ENCODE data around the gene TGFB1I1.
A peak's percentile ranks its signal among the peaks of the same experiment; 100 is the strongest.

TGFB1I1 gene

DNA sequence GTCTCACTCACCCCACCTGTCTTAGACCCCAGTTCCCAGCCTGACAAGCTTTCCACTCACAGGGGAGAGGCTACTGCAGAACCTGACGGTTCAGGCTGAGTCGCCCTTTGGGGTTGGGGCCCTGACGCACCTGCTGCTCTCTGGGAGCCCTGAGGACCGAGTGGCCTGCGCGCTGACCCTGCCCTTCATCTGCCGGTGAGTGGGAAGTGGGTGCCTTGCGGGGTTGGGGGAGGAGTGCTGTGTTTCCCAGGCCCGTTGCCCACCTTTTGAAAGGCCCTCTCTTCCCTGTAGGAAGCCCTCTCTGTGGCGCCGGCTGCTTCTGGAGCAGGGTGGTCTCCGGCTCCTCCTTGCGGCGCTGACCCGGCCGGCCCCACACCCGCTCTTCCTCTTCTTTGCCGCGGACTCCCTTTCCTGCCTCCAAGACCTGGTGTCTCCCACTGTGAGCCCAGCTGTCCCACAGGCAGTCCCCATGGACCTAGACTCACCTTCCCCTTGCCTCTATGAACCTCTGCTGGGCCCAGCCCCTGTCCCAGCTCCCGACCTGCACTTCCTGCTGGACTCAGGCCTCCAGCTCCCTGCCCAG lies 6.1 kb upstream of the TGFB1I1 start:
- Histone ChIP-seq H3K18ac (ENCODE audit: low read length) (no peak overlapping the region), H2AK5ac (ENCODE audit: low read depth, low read length) (no peak overlapping the region), H3K4me2 (ENCODE audit: insufficient read depth, low read length, poor library complexity, severe bottlenecking) (no peak overlapping the region), H3K36me3 (replicated peaks in 1 of 2; ENCODE audit: control insufficient read depth in 2 of 2, insufficient read depth in 2 of 2, low read length in 2 of 2) (peaks cover 8 to 53% of the 10 kb centered on the region in 2 donors), H3K27ac (replicated peaks; ENCODE audit: low read length) (no peak overlapping the region), H3K14ac (ENCODE audit: low read length) (no peak overlapping the region), H2BK120ac (ENCODE audit: low read depth, low read length) (no peak overlapping the region), H3K27me3 (ENCODE audit: control insufficient read depth in 3 of 3, insufficient read depth in 3 of 3, low read depth in 1 of 3, low read length in 3 of 3) (no peaks in the 10 kb centered on the region), H3K9me3 (replicated peaks in 1 of 2; ENCODE audit: control insufficient read depth in 2 of 2, insufficient read depth in 1 of 2, low read depth in 1 of 2, low read length in 2 of 2) (no peaks in the 10 kb centered on the region), H3K9ac (ENCODE audit: low read depth, low read length, poor library complexity) (no peak overlapping the region), H3K23ac (ENCODE audit: low read depth, low read length, poor library complexity) (no peak overlapping the region), H4K8ac (ENCODE audit: low read depth, low read length) (no peak overlapping the region), H2AFZ (ENCODE audit: low read length) (no peak overlapping the region), H2BK12ac (ENCODE audit: low read length) (no peak overlapping the region), H3K4me3 (ENCODE audit: low read length in 2 of 2) (no peak overlapping the region), H3K4ac (ENCODE audit: low read length) (no peak overlapping the region), H4K91ac (ENCODE audit: low read depth, low read length, poor library complexity) (no peak overlapping the region), H2BK5ac (ENCODE audit: low read length) (no peak overlapping the region), H3K79me1 (ENCODE audit: low read depth, low read length) (peaks cover 4% of the 10 kb centered on the region), H2BK15ac (ENCODE audit: low read length) (no peak overlapping the region), H3K4me1 (ENCODE audit: control insufficient read depth in 2 of 2, insufficient read depth in 1 of 2, low read depth in 1 of 2, low read length in 2 of 2) (no peaks in the 10 kb centered on the region)
- no peak for DNase-seq (ENCODE audit: low spot score)
- no CpG with 5 or more reads among the region's 20 CpGs for WGBS, 2 donors (ENCODE audit: extremely low coverage in 2 of 2, insufficient read length in 2 of 2, insufficient replicate concordance in 1 of 2)

DNA sequence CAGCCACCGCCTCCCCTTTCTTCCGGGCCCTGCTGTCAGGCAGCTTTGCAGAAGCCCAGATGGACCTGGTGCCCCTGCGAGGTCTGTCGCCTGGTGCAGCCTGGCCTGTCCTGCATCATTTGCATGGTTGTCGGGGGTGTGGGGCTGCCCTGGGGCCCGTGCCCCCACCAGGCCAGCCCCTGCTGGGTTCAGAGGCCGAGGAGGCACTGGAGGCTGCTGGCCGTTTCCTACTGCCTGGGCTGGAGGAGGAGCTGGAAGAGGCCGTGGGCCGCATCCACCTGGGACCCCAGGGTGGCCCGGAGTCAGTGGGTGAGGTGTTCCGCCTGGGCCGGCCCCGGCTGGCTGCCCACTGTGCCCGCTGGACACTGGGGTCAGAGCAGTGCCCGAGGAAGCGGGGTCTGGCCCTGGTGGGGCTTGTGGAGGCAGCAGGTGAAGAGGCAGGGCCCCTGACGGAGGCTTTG lies 5.5 kb upstream of the TGFB1I1 start:
- DNase-seq (ENCODE audit: low spot score): no peak
- Histone ChIP-seq H4K8ac (ENCODE audit: low read depth, low read length) (no peak overlapping the region), H2BK120ac (ENCODE audit: low read depth, low read length) (no peak overlapping the region), H2AK5ac (ENCODE audit: low read depth, low read length) (peak overlapping the region; percentile 28), H3K4me2 (ENCODE audit: insufficient read depth, low read length, poor library complexity, severe bottlenecking) (no peak overlapping the region), H3K9me3 (replicated peaks in 1 of 2; ENCODE audit: control insufficient read depth in 2 of 2, insufficient read depth in 1 of 2, low read depth in 1 of 2, low read length in 2 of 2) (no peaks in the 10 kb centered on the region), H3K79me1 (ENCODE audit: low read depth, low read length) (peaks cover 4% of the 10 kb centered on the region), H3K23ac (ENCODE audit: low read depth, low read length, poor library complexity) (no peak overlapping the region), H3K4me1 (ENCODE audit: control insufficient read depth in 2 of 2, insufficient read depth in 1 of 2, low read depth in 1 of 2, low read length in 2 of 2) (peaks cover 0 to 2% of the 10 kb centered on the region in 2 donors), H3K4me3 (ENCODE audit: low read length in 2 of 2) (no peak overlapping the region), H3K9ac (ENCODE audit: low read depth, low read length, poor library complexity) (no peak overlapping the region), H2BK5ac (ENCODE audit: low read length) (no peak overlapping the region), H4K91ac (ENCODE audit: low read depth, low read length, poor library complexity) (no peak overlapping the region), H2AFZ (ENCODE audit: low read length) (no peak overlapping the region), H2BK15ac (ENCODE audit: low read length) (no peak overlapping the region), H3K27ac (replicated peaks; ENCODE audit: low read length) (no peak overlapping the region), H3K4ac (ENCODE audit: low read length) (no peak overlapping the region), H3K36me3 (replicated peaks in 1 of 2; ENCODE audit: control insufficient read depth in 2 of 2, insufficient read depth in 2 of 2, low read length in 2 of 2) (peaks cover 8 to 53% of the 10 kb centered on the region in 2 donors), H3K18ac (ENCODE audit: low read length) (no peak overlapping the region), H3K14ac (ENCODE audit: low read length) (no peak overlapping the region), H2BK12ac (ENCODE audit: low read length) (no peak overlapping the region), H3K27me3 (ENCODE audit: control insufficient read depth in 3 of 3, insufficient read depth in 3 of 3, low read depth in 1 of 3, low read length in 3 of 3) (peaks cover 0 to 5% (median 2%) of the 10 kb centered on the region in 3 experiments)
- no CpG with 5 or more reads among the region's 18 CpGs for WGBS, 2 donors (ENCODE audit: extremely low coverage in 2 of 2, insufficient read length in 2 of 2, insufficient replicate concordance in 1 of 2)

DNA sequence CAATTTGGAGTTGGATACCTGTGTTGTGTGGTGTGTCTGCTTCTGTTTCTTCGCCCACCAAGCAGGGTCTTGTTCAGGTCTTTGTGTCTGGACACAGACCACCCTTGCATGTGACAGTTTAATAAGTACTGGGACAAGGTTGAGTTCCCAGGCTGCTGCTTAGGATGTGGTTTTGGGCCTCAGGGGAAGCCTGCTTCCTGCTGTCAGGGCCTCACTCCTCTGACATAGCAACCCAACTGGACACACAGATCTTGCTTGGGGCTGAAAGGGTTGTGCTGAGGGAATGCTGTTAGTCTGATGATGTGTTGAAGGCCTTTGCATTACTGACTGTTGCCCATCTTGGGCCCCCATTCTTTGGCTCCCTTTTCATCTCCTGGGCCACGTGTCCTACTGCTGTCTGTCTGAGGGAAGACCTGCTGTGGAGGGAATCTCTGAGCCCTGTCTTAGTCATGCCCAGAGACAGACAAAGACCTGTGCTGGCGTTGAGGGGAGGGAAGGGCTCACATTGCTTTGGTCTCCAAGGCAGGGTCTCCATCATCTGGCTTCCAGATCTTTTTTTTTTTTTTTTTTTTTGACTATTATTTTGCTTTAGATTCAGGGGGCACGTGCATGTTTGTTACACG lies 4.7 kb upstream of the TGFB1I1 start:
- DNase-seq (ENCODE audit: low spot score): no peak
- H4K8ac ChIP-seq (ENCODE audit: low read depth, low read length): no peak overlapping the region
- H3K79me1 ChIP-seq (ENCODE audit: low read depth, low read length): peaks cover 3% of the 10 kb centered on the region
- H3K9me3 ChIP-seq (replicated peaks in 1 of 2; ENCODE audit: control insufficient read depth in 2 of 2, insufficient read depth in 1 of 2, low read depth in 1 of 2, low read length in 2 of 2): no peaks in the 10 kb centered on the region
- no peak overlapping the region for H2BK12ac ChIP-seq (ENCODE audit: low read length)
- H3K4me3 ChIP-seq (ENCODE audit: low read length in 2 of 2): no peak overlapping the region
- no peak overlapping the region for H2BK5ac ChIP-seq (ENCODE audit: low read length)
- H2AK5ac ChIP-seq (ENCODE audit: low read depth, low read length): no peak overlapping the region
- H3K27me3 ChIP-seq (ENCODE audit: control insufficient read depth in 3 of 3, insufficient read depth in 3 of 3, low read depth in 1 of 3, low read length in 3 of 3): peaks cover 0 to 13% (median 6%) of the 10 kb centered on the region in 3 experiments
- H3K4me2 ChIP-seq (ENCODE audit: insufficient read depth, low read length, poor library complexity, severe bottlenecking): no peak overlapping the region
- WGBS, 2 donors (ENCODE audit: extremely low coverage in 2 of 2, insufficient read length in 2 of 2, insufficient replicate concordance in 1 of 2): no CpG with 5 or more reads among the region's 5 CpGs
- no peak overlapping the region for H3K4ac ChIP-seq (ENCODE audit: low read length)
- no peak overlapping the region for H3K9ac ChIP-seq (ENCODE audit: low read depth, low read length, poor library complexity)
- no peak overlapping the region for H2AFZ ChIP-seq (ENCODE audit: low read length)
- H3K23ac ChIP-seq (ENCODE audit: low read depth, low read length, poor library complexity): no peak overlapping the region
- no peak overlapping the region for H3K18ac ChIP-seq (ENCODE audit: low read length)
- peaks cover 0 to 5% of the 10 kb centered on the region in 2 donors for H3K4me1 ChIP-seq (ENCODE audit: control insufficient read depth in 2 of 2, insufficient read depth in 1 of 2, low read depth in 1 of 2, low read length in 2 of 2)
- no peak overlapping the region for H3K14ac ChIP-seq (ENCODE audit: low read length)
- H3K27ac ChIP-seq (replicated peaks; ENCODE audit: low read length): no peak overlapping the region
- H4K91ac ChIP-seq (ENCODE audit: low read depth, low read length, poor library complexity): no peak overlapping the region
- H3K36me3 ChIP-seq (replicated peaks in 1 of 2; ENCODE audit: control insufficient read depth in 2 of 2, insufficient read depth in 2 of 2, low read length in 2 of 2): peaks cover 2 to 47% of the 10 kb centered on the region in 2 donors
- no peak overlapping the region for H2BK15ac ChIP-seq (ENCODE audit: low read length)
- no peak overlapping the region for H2BK120ac ChIP-seq (ENCODE audit: low read depth, low read length)

DNA sequence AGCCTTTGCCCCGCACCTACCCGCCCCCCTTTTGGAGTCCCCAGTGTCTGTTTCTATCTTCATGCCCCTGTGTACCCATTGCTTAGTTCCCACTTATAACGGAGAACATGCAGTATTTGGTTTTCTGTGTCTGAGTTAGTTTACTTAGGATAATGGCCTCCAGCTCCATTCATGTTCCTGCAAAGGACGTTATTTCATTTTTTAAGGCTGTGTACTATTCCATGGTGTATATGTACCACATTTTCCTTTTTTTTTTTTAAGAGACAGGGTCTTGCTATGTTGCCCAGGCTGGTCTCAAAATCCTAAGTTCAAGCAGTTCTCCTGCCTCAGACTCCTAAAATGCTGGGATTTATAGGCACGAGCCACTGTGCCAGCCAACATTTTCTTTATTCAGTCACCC lies 4.1 kb upstream of the TGFB1I1 start:
- H4K91ac ChIP-seq (ENCODE audit: low read depth, low read length, poor library complexity): no peak overlapping the region
- DNase-seq (ENCODE audit: low spot score): no peak
- H3K18ac ChIP-seq (ENCODE audit: low read length): no peak overlapping the region
- no peak overlapping the region for H3K9ac ChIP-seq (ENCODE audit: low read depth, low read length, poor library complexity)
- H3K14ac ChIP-seq (ENCODE audit: low read length): no peak overlapping the region
- H2AFZ ChIP-seq (ENCODE audit: low read length): no peak overlapping the region
- H3K27me3 ChIP-seq (ENCODE audit: control insufficient read depth in 3 of 3, insufficient read depth in 3 of 3, low read depth in 1 of 3, low read length in 3 of 3): peaks cover 0 to 19% (median 12%) of the 10 kb centered on the region in 3 experiments
- peaks cover 2 to 5% of the 10 kb centered on the region in 2 donors for H3K4me1 ChIP-seq (ENCODE audit: control insufficient read depth in 2 of 2, insufficient read depth in 1 of 2, low read depth in 1 of 2, low read length in 2 of 2)
- no peak overlapping the region for H3K4ac ChIP-seq (ENCODE audit: low read length)
- no peak overlapping the region for H2BK12ac ChIP-seq (ENCODE audit: low read length)
- no peak overlapping the region for H3K4me2 ChIP-seq (ENCODE audit: insufficient read depth, low read length, poor library complexity, severe bottlenecking)
- no peak overlapping the region for H2BK120ac ChIP-seq (ENCODE audit: low read depth, low read length)
- H3K36me3 ChIP-seq (replicated peaks in 1 of 2; ENCODE audit: control insufficient read depth in 2 of 2, insufficient read depth in 2 of 2, low read length in 2 of 2): peaks cover 2 to 41% of the 10 kb centered on the region in 2 donors
- no peak overlapping the region for H3K4me3 ChIP-seq (ENCODE audit: low read length in 2 of 2)
- no peak overlapping the region for H4K8ac ChIP-seq (ENCODE audit: low read depth, low read length)
- WGBS, 2 donors (ENCODE audit: extremely low coverage in 2 of 2, insufficient read length in 2 of 2, insufficient replicate concordance in 1 of 2): no CpG with 5 or more reads among the region's 5 CpGs
- no peak overlapping the region for H2BK15ac ChIP-seq (ENCODE audit: low read length)
- H2BK5ac ChIP-seq (ENCODE audit: low read length): no peak overlapping the region
- no peak overlapping the region for H3K23ac ChIP-seq (ENCODE audit: low read depth, low read length, poor library complexity)
- H2AK5ac ChIP-seq (ENCODE audit: low read depth, low read length): no peak overlapping the region
- no peak overlapping the region for H3K27ac ChIP-seq (replicated peaks; ENCODE audit: low read length)
- peaks cover 3% of the 10 kb centered on the region for H3K79me1 ChIP-seq (ENCODE audit: low read depth, low read length)
- peaks cover 0 to 5% of the 10 kb centered on the region in 2 donors for H3K9me3 ChIP-seq (replicated peaks in 1 of 2; ENCODE audit: control insufficient read depth in 2 of 2, insufficient read depth in 1 of 2, low read depth in 1 of 2, low read length in 2 of 2)

Measured in neuronal stem cell (in vitro differentiated cells).